ENCODE data around the gene CDK14. TPM values are rescaled to one million over a fixed set of nuclear protein-coding genes. Genes with fewer than 3 reads are reported as not detected.

The CDK14 gene
- total RNA-seq, 1 donor: 41.0 TPM

DNA sequence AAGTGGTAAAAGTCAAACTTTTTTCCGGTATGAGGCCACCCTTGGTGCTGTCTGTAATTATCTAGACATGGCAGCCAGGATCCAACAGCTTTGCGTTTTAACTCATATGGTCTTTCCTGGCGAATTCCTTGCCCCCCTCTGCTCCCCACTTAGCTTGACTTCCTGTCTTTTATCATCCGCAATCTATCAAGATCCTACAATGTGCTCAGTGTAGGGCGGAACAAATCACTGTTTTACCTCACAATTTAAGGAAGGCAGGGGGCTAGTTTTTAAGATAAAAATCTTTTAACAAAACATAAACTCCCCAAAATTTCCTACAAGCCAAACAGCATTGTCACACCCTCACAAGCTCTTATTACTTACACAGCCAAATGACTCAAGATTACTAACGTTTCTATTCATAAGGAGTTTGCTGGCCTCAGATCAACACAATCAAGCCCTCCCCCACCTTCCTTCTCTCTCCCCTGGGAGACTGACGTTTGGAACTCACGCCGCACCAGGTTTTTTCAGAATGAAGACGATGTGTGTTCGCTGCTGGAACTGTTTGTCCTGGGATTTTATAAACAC is 1.3 kb upstream of the CDK14 start:
- H3K4me3 ChIP-seq (ENCODE audit: low read depth, low read length): peak overlapping the region; percentile 82
- TF ChIP-seq, protein P1, sequence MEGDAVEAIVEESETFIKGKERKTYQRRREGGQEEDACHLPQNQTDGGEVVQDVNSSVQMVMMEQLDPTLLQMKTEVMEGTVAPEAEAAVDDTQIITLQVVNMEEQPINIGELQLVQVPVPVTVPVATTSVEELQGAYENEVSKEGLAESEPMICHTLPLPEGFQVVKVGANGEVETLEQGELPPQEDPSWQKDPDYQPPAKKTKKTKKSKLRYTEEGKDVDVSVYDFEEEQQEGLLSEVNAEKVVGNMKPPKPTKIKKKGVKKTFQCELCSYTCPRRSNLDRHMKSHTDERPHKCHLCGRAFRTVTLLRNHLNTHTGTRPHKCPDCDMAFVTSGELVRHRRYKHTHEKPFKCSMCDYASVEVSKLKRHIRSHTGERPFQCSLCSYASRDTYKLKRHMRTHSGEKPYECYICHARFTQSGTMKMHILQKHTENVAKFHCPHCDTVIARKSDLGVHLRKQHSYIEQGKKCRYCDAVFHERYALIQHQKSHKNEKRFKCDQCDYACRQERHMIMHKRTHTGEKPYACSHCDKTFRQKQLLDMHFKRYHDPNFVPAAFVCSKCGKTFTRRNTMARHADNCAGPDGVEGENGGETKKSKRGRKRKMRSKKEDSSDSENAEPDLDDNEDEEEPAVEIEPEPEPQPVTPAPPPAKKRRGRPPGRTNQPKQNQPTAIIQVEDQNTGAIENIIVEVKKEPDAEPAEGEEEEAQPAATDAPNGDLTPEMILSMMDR (IDR thresholded peaks at IDR 0.05; ENCODE audit: insufficient read depth, low read depth, low read length): no peak
- DNase-seq (ENCODE audit: low read depth): peak; percentile 65

DNA sequence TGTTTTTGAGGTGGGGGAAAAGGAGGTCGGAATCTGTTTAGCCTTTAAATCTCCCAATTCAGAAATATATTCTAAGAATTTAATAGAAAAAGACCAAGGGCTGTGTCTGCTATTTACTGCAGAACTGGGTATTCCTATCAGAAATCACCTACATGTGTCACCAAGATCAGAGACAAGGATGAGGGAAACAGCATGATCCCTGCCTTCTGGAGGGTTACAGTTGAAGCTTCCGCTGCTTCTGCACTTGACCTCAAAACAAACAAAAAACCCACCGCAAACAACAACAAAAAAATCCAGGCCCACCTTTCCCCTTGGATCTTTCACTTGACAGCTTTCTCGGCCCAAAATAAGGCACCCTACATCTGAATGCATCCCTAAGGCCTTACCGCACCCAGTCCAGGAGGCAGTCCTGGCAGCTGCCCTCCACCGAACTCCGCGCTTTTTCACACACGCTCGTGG is 750 bp upstream of the CDK14 start:
- DNase-seq (ENCODE audit: low read depth): peak; percentile 18
- peak overlapping the region; percentile 82 for H3K4me3 ChIP-seq (ENCODE audit: low read depth, low read length)
- TF ChIP-seq, protein P1 (IDR thresholded peaks at IDR 0.05; ENCODE audit: insufficient read depth, low read depth, low read length): no peak

DNA sequence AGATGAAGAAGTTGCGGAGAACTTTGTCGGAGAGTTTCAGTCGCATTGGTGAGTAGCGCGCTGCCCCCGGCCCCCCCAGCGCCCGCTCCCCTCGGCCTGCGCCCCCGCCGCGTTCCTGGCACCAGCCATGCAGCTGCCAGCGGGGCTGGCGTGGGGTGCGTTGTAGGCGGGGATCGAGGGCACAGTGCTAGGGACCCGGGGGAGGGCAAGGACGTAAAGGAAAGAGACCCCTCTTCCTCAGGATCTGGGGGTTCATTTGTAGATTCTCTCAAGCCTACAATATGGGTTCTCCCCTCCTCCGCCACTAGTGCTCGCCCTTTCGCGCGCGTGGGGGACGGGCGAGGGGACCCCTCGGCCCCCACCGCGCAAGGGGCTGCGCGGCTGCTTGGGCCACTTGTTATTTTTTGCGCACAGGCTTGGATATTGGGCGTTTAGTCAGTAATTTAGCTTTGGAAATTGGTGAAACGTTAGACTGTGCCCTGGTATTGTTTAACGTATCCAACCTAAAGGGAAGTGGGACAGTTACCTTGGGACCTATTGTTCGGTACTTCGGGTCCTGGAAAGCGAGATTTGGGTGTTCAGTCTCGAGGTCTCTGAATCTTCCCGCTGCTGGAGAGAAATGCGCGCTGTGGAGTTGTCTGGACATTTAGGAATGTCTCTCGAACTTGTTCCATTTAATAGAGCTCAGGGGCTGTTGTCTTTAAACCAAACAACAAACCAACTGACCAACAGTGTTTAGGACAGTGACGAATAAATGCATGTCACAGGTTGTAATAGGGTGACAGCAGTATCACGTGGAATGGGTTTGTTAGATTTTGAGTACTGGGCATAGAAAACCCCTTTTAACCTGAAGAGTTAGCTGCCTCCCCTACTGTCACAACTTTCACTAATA is 796 bp downstream of the CDK14 start:
- peak; percentile 55 for DNase-seq (ENCODE audit: low read depth)

DNA sequence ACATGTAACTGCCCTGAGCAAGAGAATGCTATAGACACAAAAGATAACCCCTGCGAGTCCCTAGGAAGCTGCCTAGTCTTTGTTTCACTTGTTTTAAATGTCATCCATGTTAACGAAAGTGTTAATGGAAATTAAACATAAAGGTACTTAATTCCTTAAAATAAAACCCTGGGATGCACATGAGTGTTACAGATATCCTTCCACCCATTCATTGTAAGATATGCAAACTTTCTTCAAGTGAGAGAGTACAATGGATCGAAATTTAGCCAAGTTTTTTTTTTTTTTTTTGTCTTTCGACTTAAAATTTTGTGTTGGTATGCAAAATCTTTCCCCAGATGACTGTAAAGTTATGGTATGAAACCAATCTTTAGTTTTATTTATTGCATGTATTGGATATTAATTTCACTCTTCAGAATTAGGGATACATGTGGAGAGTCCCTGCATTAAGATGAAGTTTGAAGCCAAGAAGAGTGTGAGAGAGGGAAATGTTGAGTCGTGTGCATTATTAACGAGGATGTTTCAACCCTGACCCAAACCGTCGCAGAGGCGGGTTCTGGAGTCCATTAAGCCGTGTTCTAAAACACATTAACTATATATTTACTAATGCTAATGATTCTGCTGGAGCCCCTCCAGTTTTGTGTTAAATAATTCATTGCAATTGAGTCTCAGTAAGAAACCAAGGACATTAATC is 1.6 kb downstream of the CDK14 start:
- TF ChIP-seq, protein P1 (IDR thresholded peaks at IDR 0.05; ENCODE audit: insufficient read depth, low read depth, low read length): no peak
- H3K4me3 ChIP-seq (ENCODE audit: low read depth, low read length): peak overlapping the region; percentile 82
- no peak for DNase-seq (ENCODE audit: low read depth)

More for the DNA sequence above, 796 bp downstream of the CDK14 start:
- TF ChIP-seq, protein P1 (IDR thresholded peaks at IDR 0.05; ENCODE audit: insufficient read depth, low read depth, low read length): no peak
- H3K4me3 ChIP-seq (ENCODE audit: low read depth, low read length): peak overlapping the region; percentile 82

DNA sequence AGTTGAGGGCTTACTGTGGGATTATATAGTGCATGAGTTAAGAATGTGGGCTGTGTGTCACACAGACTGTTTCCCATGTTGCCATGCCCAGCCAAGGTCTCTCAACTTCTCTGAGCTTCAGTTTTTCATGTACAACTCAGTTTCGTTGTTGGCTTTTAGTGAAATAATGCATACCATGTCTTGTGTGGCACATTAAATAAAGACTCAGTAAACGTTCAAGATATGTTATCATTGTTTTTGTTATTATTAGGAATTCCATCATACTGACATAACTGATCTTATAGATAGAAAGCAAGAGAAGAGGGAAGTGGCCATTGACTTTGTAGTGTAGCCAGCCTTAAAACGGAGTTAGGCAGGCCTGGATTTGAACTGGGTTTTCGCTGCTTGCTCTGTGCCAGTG is 2.9 kb downstream of the CDK14 start:
- TF ChIP-seq, protein P1 (IDR thresholded peaks at IDR 0.05; ENCODE audit: insufficient read depth, low read depth, low read length): no peak
- DNase-seq (ENCODE audit: low read depth): peak; percentile 83
- no peak overlapping the region for H3K4me3 ChIP-seq (ENCODE audit: low read depth, low read length)

DNA sequence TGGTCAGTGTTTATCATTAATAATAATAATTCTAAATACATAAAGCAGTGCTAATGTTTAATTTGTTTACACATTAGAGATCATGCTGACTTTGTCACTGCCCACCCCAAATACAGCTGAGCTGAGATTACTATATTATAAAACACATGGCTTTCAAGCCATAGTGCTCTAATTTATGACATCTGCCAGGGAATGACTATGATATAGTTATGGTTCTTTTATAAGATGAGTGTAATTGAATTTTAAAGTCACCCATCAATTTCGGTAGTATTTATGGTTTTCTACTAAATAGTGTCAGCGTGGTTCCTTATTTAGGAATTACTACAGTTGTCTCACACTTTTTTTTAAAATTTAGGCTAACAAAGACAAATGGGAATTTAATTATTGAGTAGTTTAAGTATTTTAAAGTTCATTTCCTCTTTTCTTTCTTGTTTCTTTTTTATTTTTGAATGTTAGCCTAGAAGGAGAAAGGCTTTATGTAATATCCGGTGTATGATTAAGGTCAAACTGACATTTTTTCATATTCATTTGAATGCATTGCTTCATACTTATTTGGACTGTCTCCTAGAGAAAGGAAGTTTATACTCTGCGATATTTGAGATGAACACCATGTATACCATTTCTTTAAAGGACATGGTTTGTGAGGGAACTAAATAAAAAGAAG is 3.9 kb downstream of the CDK14 start:
- peak; percentile 18 for DNase-seq (ENCODE audit: low read depth)
- TF ChIP-seq, protein P1 (IDR thresholded peaks at IDR 0.05; ENCODE audit: insufficient read depth, low read depth, low read length): no peak
- no peak overlapping the region for H3K4me3 ChIP-seq (ENCODE audit: low read depth, low read length)
